Activated naive CD4-positive, alpha-beta T cell (primary cell): ENCODE measurements around the gene COL9A3.

Experiments used
- DNase-seq, 4 experiments: peaks; one replicate each; lab custom pipeline; 2025; lab: John Stamatoyannopoulos, UW

Gene COL9A3

DNA sequence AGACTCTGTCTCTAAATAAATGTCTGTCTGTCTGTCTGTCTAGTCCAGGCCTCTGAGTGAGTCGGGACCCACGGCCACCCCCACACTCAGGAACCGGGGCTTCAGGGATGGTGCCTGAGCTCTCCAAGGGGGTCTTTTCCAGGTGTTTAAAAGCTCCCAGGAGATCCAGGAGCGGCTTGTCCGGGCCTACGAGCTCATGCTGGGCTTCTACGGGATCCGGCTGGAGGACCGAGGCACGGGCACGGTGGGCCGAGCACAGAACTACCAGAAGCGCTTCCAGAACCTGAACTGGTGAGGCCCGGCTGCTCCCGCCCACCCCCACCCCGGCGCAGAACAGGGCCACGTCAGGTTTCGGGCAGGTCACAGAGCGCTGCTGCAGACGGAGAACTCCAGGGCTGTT is 5.5 kb upstream of the COL9A3 start:
- DNase-seq = no peak

DNA sequence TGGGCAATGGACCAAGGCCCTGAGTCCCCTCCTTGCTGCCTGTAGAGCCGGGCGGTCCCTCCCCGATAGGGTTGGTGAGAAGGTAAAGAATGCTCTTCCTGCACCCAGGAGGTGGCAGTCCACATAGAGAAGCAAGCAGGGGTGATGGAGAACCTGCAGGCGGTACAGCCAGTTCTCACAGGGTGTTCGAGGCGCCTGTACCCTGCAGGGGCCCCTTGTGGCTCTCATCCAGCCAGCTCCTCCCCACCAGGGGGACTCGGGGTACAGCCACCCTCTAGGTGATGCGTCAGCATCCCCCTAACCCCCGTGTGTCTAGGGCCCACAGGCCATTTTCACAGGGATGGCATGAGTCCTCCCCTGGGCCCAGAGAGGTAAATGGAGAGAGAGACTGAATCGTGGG is 5.1 kb upstream of the COL9A3 start:
- no peak for DNase-seq

DNA sequence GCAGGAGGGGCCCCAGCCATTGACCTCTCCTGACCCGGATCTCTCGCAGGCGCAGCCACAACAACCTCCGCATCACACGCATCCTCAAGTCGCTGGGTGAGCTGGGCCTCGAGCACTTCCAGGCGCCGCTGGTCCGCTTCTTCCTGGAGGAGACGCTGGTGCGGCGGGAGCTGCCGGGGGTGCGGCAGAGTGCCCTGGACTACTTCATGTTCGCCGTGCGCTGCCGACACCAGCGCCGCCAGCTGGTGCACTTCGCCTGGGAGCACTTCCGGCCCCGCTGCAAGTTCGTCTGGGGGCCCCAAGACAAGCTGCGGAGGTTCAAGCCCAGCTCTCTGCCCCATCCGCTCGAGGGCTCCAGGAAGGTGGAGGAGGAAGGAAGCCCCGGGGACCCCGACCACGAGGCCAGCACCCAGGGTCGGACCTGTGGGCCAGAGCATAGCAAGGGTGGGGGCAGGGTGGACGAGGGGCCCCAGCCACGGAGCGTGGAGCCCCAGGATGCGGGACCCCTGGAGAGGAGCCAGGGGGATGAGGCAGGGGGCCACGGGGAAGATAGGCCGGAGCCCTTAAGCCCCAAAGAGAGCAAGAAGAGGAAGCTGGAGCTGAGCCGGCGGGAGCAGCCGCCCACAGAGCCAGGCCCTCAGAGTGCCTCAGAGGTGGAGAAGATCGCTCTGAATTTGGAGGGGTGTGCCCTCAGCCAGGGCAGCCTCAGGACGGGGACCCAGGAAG is 4.5 kb upstream of the COL9A3 start:
- no peak for DNase-seq

DNA sequence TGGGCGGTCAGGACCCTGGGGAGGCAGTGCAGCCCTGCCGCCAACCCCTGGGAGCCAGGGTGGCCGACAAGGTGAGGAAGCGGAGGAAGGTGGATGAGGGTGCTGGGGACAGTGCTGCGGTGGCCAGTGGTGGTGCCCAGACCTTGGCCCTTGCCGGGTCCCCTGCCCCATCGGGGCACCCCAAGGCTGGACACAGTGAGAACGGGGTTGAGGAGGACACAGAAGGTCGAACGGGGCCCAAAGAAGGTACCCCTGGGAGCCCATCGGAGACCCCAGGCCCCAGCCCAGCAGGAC is 4.0 kb upstream of the COL9A3 start:
- no peak for DNase-seq

DNA sequence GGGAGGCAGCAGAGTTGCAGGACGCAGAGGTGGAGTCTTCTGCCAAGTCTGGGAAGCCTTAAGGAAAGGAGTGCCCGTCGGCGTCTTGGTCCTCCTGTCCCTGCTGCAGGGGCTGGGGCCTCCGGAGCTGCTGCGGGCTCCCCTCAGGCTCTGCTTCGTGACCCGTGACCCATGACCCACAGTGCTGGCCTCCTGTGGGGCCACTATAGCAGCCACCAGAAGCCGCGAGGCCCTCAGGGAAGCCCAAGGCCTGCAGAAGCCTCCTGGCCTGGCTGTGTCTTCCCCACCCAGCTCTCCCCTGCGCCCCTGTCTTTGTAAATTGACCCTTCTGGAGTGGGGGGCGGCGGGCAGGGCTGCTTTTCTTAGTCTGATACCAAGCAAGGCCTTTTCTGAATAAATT is 3.3 kb upstream of the COL9A3 start:
- no peak for DNase-seq

DNA sequence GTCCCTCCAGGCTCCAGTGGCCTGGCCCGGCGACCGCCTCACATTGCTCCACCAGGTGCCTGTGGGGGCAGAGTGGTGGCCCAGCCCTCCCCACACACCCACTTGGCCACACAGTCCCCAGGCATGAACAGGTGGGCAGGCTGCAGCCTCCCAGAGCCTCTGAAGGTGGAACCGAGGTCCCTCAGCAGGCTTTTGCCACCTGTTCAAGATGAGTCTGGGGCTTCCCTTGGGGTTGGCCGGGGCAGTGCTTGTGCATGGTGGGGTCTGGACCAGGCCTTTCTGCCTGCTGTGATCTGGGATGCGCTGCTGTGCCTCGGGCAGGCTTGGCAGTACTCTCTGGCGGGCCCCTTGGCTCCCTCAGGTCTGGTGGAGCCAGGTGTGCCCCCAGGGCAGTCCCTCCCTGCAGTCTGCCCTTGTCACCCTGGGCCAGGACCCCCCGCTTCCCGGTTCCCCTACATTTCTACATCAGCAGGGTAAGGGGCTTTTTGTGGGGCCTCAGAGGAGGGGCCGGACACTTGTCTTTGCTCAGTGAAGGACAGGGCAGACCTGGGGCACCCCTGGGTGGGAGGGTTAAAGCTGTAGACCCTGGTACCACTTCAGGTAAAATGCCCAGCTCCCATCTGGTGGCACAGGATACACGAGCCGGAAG is 2.7 kb upstream of the COL9A3 start:
- no peak for DNase-seq

DNA sequence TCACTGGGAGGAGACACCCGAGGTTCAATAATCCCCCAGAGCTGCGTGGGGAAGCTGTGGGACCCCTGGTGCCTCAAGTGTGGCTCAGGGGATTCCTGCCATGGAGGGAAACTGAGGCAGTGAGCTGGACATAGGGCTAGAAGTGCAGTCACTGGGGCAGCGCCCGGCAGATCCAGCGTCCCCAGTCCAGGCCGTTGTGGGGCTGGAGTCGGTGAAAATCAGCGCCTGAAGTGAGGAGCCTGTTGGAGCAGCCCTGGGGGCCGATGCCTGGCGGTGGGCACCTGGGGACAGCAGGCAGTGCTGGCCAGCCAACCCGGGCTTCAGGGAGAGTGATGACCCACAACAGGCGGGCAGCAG is 2.2 kb upstream of the COL9A3 start:
- no peak for DNase-seq

DNA sequence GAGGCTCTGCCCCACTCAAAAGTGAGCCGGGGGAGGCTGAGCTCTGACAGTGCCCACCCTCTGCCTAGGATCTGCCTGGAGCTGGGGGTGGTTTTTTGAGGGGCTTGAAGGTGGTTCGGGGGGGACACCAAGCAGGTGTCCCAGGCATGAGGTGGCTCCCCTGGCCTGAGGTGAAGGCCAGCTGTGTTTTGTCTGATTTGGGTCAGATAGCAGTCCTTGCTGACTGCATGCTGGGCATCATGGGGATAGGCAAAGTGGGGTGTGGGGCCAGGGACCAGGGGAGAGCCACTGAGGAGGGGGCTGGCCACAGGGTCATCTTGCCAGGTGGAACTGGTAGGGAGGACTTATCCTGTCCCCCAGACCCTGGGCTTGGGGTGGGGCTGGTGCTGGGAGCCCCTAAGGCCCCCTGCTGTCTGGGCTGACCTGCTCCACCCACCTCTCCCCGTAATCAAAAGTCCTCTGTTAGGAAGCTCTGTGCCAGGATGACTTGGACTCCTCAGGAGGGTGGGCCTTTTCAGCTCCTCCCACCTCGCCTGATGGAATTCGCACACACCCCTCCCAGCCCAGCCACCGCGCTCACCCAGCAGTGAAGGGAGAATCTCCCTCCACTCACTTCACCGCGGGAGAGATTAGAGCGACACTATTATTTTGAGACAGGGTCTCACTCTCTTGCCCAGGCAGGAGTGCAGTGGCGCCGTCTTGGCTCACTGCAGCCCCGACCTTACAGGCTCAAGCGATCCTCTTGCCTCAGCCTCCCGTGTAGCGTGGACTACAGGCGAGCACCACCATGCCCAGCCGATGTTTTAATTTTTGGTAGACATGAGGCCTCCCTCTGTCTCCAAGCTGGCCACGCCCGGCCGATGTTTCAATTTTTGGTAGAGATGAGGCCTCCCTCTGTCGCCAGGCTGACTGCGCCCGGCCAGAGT is 1.5 kb upstream of the COL9A3 start:
- DNase-seq = no peak

DNA sequence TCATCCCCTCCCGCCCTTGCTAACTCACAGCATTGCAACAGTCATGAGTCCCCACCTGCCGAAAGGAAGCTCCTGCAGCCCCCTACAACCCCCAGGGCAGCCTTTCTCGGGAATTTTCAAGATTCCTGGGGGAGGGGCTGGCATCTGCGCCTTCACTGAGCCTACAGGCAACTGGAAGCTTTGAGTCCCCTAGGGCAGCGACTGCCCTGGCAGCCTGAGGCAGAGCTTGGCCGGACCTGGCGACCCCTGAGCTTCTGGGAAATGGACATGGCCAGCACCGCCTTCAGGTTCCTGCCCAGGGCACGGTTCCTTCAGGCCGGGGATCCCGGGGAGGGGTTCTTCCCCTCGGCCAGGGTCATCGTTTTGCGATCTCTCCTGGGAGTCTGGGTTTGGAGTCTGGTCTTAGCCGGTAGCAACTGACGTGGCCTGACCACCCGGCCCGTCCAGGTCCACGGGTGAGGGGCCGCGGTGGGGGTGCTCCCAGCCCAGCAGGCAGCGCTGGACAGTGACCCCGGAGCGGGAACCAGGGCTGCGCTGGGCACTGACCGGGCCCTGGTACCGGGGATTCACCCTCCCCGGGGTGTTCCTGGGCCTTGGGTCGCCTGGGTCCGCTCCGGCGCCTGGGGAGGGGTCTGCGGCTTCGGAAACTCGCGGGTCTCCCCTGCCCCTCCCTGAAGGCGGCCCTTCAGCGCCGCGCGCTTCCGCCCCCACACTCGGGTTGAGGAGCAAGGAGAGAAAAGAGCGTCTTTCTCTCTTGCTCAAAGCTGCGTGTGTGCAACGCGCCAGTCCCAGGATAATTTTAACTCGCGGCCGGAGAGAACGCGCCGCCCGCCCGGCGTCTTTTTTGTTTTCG is 593 bp upstream of the COL9A3 start:
- no peak for DNase-seq

DNA sequence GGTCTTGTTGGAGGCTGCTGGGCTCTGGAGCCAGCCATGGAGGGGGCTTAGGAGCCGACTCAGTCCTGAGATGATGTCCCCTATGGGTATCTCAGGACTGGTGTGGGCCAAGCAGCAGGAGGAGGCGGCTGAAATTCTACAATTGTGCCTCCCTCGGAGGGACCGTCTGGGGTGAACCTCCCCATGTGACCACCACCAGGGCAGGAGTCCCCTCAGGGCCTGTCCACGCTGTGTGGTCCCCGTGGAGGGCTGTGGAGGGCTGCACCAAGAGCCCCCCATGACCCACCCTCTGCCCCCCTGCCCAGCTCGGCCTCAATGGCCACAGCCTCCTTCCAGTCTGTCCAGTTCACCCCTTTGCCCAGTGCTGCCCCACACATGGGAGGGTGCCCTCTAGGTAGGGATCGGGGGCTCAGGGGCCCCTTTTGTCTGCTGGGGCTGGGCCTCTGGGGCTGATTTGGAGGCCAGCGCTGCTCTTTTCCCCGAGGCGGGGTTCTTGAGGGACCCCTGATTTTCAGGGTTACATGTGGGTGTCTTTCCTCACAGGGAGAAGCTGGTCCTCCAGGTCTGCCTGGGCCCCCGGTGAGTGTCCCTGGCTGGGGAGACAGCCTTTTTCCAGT is 1.2 kb downstream of the COL9A3 start:
- DNase-seq = no peak

DNA sequence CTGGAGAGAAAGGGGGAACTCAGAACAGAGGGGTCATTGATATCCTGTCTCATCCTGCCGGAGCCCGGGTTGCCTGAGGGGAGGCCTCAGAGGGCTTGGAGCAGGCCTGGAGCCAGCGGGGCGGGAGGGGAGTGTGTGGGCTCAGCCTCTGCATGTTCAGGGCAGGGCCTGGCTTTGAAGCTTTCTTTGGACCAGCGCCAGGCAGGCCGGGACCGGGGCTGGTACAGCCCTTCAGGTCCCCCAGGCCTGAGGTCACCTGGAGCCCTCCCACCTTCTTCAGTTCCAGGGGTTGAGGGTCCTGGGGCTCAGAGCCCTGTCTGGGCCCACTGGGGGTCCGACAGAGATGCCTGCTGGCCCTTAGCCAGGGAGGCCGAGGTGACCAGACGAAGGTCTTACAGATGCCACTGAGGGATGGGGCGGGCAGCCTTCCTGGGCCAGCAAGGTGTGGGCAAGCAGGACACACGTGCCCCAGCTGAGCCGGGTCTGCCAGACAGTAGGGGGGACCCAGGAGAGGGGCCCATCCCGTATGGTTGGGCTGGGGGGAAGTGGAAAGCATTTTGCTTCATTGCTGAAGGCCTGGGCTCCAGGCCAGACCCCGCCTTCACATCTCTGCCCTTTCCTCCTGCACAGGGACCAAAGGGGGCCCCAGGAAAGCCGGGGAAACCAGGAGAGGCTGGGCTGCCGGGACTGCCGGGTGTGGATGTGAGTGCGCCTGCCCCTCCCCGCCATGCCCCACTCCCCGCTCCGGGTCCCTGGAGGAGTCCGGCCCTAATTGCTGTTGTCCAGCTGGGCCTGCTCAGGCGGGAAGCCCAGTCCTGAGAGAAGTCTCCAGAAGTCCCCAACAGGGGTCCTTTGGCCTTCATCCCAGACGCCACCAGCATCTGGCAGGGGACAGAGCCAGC is 2.0 kb downstream of the COL9A3 start:
- no peak for DNase-seq

DNA sequence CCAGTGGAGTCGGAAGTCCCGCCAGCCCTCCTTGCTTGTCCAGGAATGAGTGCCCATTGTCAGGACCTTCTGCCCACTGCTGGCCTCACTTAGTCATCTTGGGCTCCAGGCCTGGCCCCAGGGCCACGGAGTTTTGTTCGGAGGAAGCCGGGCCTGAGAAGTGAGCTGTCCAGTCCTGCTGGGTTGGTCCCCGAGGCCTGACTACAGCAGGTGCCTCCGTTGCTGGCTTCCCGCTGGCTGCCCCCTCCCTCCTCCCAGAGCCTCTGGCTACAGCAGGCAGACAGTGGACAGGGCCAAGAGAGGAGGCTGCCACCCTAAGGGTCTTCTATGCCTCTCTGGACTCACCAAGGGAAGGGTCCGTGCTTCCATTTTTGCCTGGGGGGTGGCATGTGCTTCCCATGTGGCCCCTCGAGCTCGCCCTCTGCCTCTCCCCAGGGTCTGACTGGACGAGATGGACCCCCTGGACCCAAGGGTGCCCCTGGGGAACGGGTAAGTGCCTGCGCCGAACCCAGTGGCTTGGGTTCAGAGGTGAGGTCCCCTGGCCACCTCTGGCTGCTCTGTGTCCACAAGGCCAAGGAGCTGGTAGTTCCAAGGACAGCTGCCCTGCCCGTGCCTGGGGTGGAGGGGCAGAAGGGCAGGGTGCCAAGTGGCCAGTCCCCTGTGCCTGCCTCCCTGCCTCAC is 2.8 kb downstream of the COL9A3 start:
- no peak for DNase-seq

DNA sequence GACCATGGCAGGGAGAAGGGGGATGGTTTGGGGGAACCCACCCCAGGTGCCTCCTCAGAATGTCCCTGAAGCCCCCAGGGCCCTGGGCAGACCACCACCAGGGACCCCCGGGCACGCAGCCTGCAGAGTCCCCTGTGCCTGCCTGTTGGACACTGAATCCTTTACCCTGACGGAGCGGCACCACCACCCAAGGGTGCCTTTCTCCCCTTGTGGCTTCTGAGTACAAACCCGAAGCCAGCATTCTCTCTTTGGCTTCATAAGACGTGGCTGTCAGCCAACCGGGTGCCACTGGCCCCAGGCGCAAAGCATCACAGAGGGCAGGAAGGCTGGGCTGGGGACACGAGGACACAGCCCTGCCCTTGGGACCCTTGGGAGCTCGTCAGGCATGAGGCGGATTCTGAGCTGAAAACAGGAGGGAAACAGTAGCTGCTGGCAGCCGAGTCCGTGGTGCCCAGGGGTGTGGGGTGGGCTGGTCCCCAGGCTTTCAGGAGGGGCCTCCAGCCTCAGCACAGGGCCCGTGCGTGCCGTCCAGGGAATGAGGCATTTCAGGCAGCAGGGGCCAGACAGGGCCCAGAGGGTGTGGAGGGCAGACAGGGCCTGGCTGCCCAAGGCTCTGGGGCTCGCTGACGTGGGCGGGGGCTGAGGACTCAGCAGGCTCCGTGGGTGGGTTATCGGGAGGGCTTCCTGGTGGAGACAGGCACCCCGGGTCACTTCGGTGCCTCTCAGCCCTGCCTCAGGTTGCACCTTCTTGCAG is 3.5 kb downstream of the COL9A3 start:
- DNase-seq = no peak

DNA sequence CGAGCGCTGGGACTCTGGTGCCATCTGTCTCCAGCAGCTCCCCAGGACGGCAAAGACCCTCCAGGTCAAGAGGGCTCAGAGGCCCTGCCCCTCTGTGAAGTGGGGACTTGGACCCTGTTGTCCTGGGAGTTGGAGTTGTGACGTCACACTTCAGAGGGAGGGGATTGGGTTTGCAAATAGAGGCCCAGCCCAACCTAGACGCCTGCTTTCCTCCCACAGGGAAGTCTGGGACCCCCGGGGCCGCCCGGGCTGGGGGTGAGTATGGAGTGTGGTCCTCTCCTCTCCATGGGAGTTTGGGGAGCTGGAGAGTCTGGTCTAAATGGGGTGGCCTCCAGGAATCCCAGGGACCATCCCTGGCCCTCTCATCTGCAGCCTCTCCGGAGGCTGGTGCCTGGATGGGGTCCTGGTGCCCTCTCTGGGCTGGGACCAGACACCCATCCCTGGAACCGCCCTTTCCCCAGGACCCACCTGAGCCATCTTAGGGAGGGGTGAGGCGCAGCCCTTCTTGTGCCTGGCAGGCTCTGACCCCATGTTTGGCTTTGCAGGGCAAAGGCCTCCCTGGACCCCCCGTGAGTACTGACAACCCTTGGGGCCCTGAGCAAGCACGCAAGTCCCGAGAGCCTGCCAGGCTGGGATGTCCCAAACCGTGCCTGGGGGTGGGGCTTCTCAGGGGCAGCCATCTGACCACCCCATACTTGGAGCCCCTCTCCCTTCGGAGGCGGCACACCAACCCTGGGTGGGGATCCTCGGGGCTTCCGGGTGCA is 4.3 kb downstream of the COL9A3 start:
- DNase-seq = no peak

DNA sequence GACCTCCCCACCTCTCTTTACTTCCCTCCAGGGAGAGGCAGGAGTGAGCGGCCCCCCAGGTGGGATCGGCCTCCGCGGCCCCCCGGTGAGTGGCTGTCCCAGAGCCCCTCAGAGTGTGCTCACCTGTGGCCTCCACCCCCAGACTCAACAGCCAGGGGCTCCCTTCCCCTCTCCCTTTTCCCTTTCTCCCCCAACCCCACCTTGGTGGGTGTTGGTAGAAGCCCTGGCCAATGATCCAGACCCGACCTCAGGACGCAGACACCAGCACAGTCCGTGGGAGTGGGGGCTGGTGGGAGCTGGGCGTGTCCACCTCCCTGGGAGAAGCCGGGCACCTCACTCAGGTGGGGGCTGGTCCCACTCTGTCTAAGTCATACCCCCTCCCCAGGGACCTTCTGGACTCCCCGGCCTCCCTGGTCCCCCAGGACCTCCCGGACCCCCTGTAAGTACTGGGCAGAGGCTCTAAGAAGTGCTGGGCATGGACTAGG is 4.9 kb downstream of the COL9A3 start:
- no peak for DNase-seq

DNA sequence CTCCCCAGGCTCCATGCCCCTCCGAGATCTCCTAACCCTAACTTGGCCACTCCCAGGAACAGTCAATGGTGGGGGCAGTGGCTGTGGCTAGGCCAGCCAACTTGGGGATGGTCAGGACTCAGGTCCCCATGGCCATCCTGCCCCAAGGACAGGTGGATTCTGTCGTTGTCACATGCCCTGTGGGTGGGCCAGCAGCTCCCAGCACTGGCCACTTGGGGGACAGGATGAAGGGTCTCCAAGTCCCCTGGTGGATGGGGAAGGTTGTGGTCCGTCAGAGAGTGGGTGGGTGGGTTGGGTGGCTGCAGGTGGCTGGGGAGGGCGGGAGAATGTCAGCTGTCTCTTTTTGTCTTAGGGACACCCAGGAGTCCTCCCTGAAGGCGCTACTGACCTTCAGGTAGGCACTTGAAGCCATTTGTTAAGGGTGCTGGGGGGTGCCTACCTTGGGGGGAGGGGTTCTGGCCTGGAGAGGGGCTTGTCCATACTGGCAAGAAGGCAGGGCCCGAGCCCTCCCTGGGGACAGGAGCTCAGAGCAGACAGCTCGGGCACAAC is 5.5 kb downstream of the COL9A3 start:
- no peak for DNase-seq

DNA sequence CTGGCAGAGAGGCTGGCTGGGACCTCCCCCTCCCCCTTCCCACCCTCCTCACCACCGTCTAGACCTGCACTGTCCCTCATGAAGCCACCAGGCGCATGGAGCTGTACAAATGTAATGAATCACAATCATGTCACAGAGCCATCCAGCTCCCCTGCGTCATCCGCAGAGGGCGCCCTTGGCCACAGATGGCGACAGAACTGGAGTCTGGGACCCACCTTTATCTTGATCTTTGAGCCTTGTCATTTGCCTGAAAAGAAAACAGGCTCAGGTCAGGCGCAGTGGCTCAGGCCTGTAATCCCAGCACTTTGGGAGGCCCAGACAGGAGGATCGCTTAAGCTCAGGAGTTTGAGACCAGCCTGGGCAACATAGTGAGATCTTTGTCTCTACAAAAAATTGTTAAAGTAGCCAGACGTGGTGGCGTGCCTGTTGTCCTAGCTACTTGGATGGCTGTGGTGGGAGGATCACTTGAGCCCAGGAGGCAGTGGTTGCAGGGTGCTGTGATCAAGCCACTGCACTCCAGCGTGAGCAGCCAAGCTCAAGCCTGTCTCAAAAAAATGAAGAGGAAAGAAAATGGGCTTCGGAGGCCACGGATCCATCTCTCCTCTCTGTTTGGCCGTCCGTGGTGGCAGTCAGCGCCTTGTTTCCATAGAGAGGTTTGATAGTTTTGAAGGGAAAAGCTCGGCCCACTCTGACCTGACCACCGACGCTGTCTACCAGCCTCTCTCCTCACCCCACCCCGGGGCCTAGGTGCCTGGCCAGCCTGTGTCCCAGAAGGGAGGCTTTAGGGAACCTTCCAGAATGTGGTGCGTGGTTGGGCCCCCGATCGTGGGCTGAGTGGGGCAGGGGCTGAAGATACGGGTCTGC is 6.2 kb downstream of the COL9A3 start:
- no peak for DNase-seq
